Kidney capillary endothelial cell (primary cell): Measurements from ENCODE around the gene GGT1.
"Not testable (repeated sequence)": the region's sequence is repeated elsewhere in the genome, so short reads cannot be mapped to it uniquely, and the experiment has no call there.

ENCODE experiments used
- DNase-seq: peaks from one replicate; pipeline ENCODE4 v3.0.0-alpha.2; 2018; ENCODE audit warnings: low spot score

Gene GGT1

GRCh38 chr22:24584166-24584790, 18.7 kb upstream of the GGT1 start:
- no peak for DNase-seq

- no peak for DNase-seq
Observed at GRCh38 chr22:24584871-24585411, 18.1 kb upstream of the GGT1 start.

- no peak for DNase-seq
Observed at GRCh38 chr22:24585461-24585860, 17.5 kb upstream of the GGT1 start.

GRCh38 chr22:24585927-24586546, 17.0 kb upstream of the GGT1 start:
- DNase-seq = no peak

- no peak for DNase-seq
Observed at GRCh38 chr22:24587251-24587650, 15.7 kb upstream of the GGT1 start.

- DNase-seq = no peak
Observed at GRCh38 chr22:24587948-24588347, 15.0 kb upstream of the GGT1 start.

- DNase-seq = no peak
Observed at GRCh38 chr22:24588381-24588756, 14.6 kb upstream of the GGT1 start.

GRCh38 chr22:24588757-24589481, 14.1 kb upstream of the GGT1 start:
- DNase-seq = no peak

GRCh38 chr22:24589518-24590030, 13.4 kb upstream of the GGT1 start:
- no peak for DNase-seq

GRCh38 chr22:24590596-24591173, 12.3 kb upstream of the GGT1 start:
- no peak for DNase-seq

- no peak for DNase-seq
Observed at GRCh38 chr22:24591286-24591830, 11.6 kb upstream of the GGT1 start.

- DNase-seq = peak; percentile 10
Observed at GRCh38 chr22:24592058-24592850, 10.7 kb upstream of the GGT1 start.

GRCh38 chr22:24592851-24593558, 10.0 kb upstream of the GGT1 start, which contains the start of gene LRRC75B:
TSS of gene LRRC75B (minus strand) at chr22:24593073. CDS start at chr22:24593039, 34 bp downstream.
- peak; percentile 53 for DNase-seq

GRCh38 chr22:24593559-24593835, 9.5 kb upstream of the GGT1 start:
- DNase-seq = not testable (repeated sequence)

GRCh38 chr22:24593836-24594568, 9.0 kb upstream of the GGT1 start:
- DNase-seq = no peak

- no peak for DNase-seq
Observed at GRCh38 chr22:24594569-24595120, 8.3 kb upstream of the GGT1 start.

GRCh38 chr22:24595228-24595627, 7.8 kb upstream of the GGT1 start:
- no peak for DNase-seq

GRCh38 chr22:24595863-24596262, 7.1 kb upstream of the GGT1 start:
- no peak for DNase-seq

GRCh38 chr22:24597076-24597475, 5.9 kb upstream of the GGT1 start:
- not testable (repeated sequence) for DNase-seq

- DNase-seq = no peak
Observed at GRCh38 chr22:24599514-24599913, 3.5 kb upstream of the GGT1 start.
